H9 (cell line): Measurements from ENCODE around the gene ALX4. TPM values are rescaled to one million over a fixed set of nuclear protein-coding genes. Genes with fewer than 3 reads are reported as not detected.

ENCODE experiments used
- DNase-seq: peaks from one replicate; pipeline ENCODE4 v3.0.0-alpha.2; 2017
- H2AFZ ChIP-seq: one replicate; pipeline ENCODE4 v1.6.1; 2013; ENCODE audit warnings: mild to moderate bottlenecking, low read length, control low read depth, moderate library complexity
- H2AK5ac ChIP-seq: 2 replicates; pipeline ENCODE4 v1.6.1; 2013; ENCODE audit warnings: low read length, control low read depth, mixed read lengths; ENCODE audit not compliant: insufficient read length
- H2BK120ac ChIP-seq: one replicate; pipeline ENCODE4 v1.6.1; 2013; ENCODE audit warnings: low read depth, mild to moderate bottlenecking, low read length, control low read depth, inconsistent platforms; ENCODE audit not compliant: poor library complexity, severe bottlenecking
- H2BK12ac ChIP-seq: 2 replicates; pipeline ENCODE4 v1.6.1; 2013; ENCODE audit warnings: low read length, control low read depth, mixed read lengths, low read depth; ENCODE audit not compliant: insufficient read length
- H2BK15ac ChIP-seq: 2 replicates; pipeline ENCODE4 v1.6.1; 2013; ENCODE audit warnings: low read depth, low read length, control low read depth
- H2BK20ac ChIP-seq: one replicate; pipeline ENCODE4 v1.6.1; 2013; ENCODE audit warnings: low read depth, mild to moderate bottlenecking, low read length, control low read depth, inconsistent platforms; ENCODE audit not compliant: poor library complexity, severe bottlenecking
- H2BK5ac ChIP-seq: 2 replicates; pipeline ENCODE4 v1.6.1; 2013; ENCODE audit warnings: low read length, control low read depth, mixed read lengths; ENCODE audit not compliant: insufficient read length
- H3K14ac ChIP-seq: 2 replicates; pipeline ENCODE4 v1.6.1; 2013; ENCODE audit warnings: low read length, control low read depth; ENCODE audit not compliant: insufficient read depth
- H3K18ac ChIP-seq: 2 replicates; pipeline ENCODE4 v1.6.1; 2013; ENCODE audit warnings: low read depth, mild to moderate bottlenecking, mixed read lengths, low read length, control low read depth; ENCODE audit not compliant: insufficient read length
- H3K23ac ChIP-seq: 2 replicates; pipeline ENCODE4 v1.6.1; 2013; ENCODE audit warnings: low read length, control low read depth, mixed read lengths, low read depth; ENCODE audit not compliant: insufficient read length
- H3K23me2 ChIP-seq: 2 replicates; pipeline ENCODE4 v1.6.1; 2013; ENCODE audit warnings: low read depth, mild to moderate bottlenecking, mixed read lengths, low read length, control low read depth; ENCODE audit not compliant: insufficient read length, poor library complexity, severe bottlenecking
- H3K27ac ChIP-seq: 2 replicates; pipeline ENCODE4 v1.5.1; 2013; ENCODE audit warnings: low read length, control low read depth, mixed read lengths, low read depth; ENCODE audit not compliant: insufficient read length
- H3K27me3 ChIP-seq: 2 replicates; pipeline ENCODE4 v1.6.1; 2013; ENCODE audit warnings: low read length, control low read depth, inconsistent platforms; ENCODE audit not compliant: insufficient read depth
- H3K4ac ChIP-seq: 2 replicates; pipeline ENCODE4 v1.6.1; 2013; ENCODE audit warnings: low read depth, mild to moderate bottlenecking, control low read depth, inconsistent platforms, low read length, moderate library complexity
- H3K4me1 ChIP-seq: 2 replicates; pipeline ENCODE4 v1.6.1; 2013; ENCODE audit warnings: low read length, control low read depth, inconsistent platforms; ENCODE audit not compliant: insufficient read depth
- H3K4me2 ChIP-seq: 2 replicates; pipeline ENCODE4 v1.6.1; 2013; ENCODE audit warnings: low read length, control low read depth, mixed read lengths; ENCODE audit not compliant: insufficient read length, insufficient read depth
- H3K56ac ChIP-seq: 2 replicates; pipeline ENCODE4 v1.6.1; 2013; ENCODE audit warnings: low read depth, mild to moderate bottlenecking, mixed read lengths, low read length, control low read depth; ENCODE audit not compliant: insufficient read length
- H3K79me1 ChIP-seq: 2 replicates; pipeline ENCODE4 v1.6.1; 2013; ENCODE audit warnings: low read depth, mild to moderate bottlenecking, moderate library complexity, low read length, control low read depth, inconsistent platforms; ENCODE audit not compliant: insufficient read depth, poor library complexity, severe bottlenecking
- H3K79me2 ChIP-seq: 2 replicates; pipeline ENCODE4 v1.6.1; 2013; ENCODE audit warnings: low read length, control low read depth, inconsistent platforms; ENCODE audit not compliant: insufficient read depth
- H3K9ac ChIP-seq: 2 replicates; pipeline ENCODE4 v1.6.1; 2013; ENCODE audit warnings: low read length, control low read depth, mixed read lengths; ENCODE audit not compliant: insufficient read length; ENCODE audit errors: extremely low read depth
- H3K9me3 ChIP-seq: one replicate; pipeline ENCODE4 v1.6.1; 2013; ENCODE audit warnings: low read depth, low read length, inconsistent platforms; ENCODE audit not compliant: control insufficient read depth
- H3T11ph ChIP-seq: one replicate; pipeline ENCODE4 v1.6.1; 2013; ENCODE audit warnings: mild to moderate bottlenecking, low read length, control low read depth, inconsistent platforms
- H4K20me1 ChIP-seq: one replicate; pipeline ENCODE4 v1.6.1; 2013; ENCODE audit not compliant: control insufficient read depth, insufficient read length, insufficient read depth
- H4K5ac ChIP-seq: 2 replicates; pipeline ENCODE4 v1.6.1; 2013; ENCODE audit warnings: low read depth, mild to moderate bottlenecking, mixed read lengths, low read length, control low read depth; ENCODE audit not compliant: insufficient read length
- H4K8ac ChIP-seq: replicated peaks from 2 replicates; pipeline ENCODE4 v1.6.1; 2013; ENCODE audit warnings: low read length, control low read depth, mixed read lengths, low read depth; ENCODE audit not compliant: insufficient read length
- H4K91ac ChIP-seq: 2 replicates; pipeline ENCODE4 v1.6.1; 2013; ENCODE audit warnings: low read depth, mild to moderate bottlenecking, moderate library complexity, mixed read lengths, low read length, control low read depth; ENCODE audit not compliant: insufficient read length
- H3K27ac Mint-ChIP-seq, 3 experiments: 2 replicates in 2 of 3; 3 replicates in 1 of 3; pipeline ENCODE4 v1.8.0; 2020 to 2021; ENCODE audit warnings: mixed read lengths in 3 of 3, mild to moderate bottlenecking in 1 of 3, moderate library complexity in 1 of 3
- H3K27me3 Mint-ChIP-seq: 2 replicates; pipeline ENCODE4 v1.8.0; 2021; ENCODE audit warnings: low read depth, mild to moderate bottlenecking, moderate library complexity, mixed read lengths
- H3K36me3 Mint-ChIP-seq, 3 experiments: 2 replicates in 2 of 3; 3 replicates in 1 of 3; pipeline ENCODE4 v1.8.0; 2020 to 2021; ENCODE audit warnings: low read depth in 3 of 3, mixed read lengths in 3 of 3; ENCODE audit not compliant: insufficient read depth in 1 of 3
- H3K4me1 Mint-ChIP-seq, 2 experiments: 2 replicates each; pipeline ENCODE4 v1.8.0; 2020; ENCODE audit warnings: mixed read lengths in 2 of 2
- H3K4me3 Mint-ChIP-seq, 2 experiments: 2 replicates in 1 of 2; 3 replicates in 1 of 2; pipeline ENCODE4 v1.8.0; 2020 to 2021; ENCODE audit warnings: mild to moderate bottlenecking in 2 of 2, mixed read lengths in 2 of 2, moderate library complexity in 1 of 2
- H3K9me3 Mint-ChIP-seq, 2 experiments: 2 replicates in 1 of 2; 3 replicates in 1 of 2; pipeline ENCODE4 v1.8.0; 2020; ENCODE audit warnings: mild to moderate bottlenecking in 2 of 2, mixed read lengths in 2 of 2, moderate library complexity in 1 of 2
- CTCF ChIP-seq: fragments of 200-600 bp; sonication (generic); conservative IDR thresholded peaks from 3 replicates; pipeline ENCODE4 v1.8.0; 2021; ENCODE audit warnings: antibody characterized with exemption, mild to moderate bottlenecking
- WGBS: extraction: QIAGEN DNeasy Blood & Tissue Kit; methylation state at CpG from one replicate; pipeline ENCODE4 v1.1.7; 2013; ENCODE audit warnings: missing lambda C conversion rate, low lambda C conversion rate, mixed read lengths; ENCODE audit not compliant: insufficient read length; ENCODE audit errors: extremely low coverage; 5-methylcytosine and 5-hydroxymethylcytosine counted together
- total RNA-seq: library from RNA; stranded (reverse); gene quantifications from 2 replicates; pipeline ENCODE4 v1.2.1, GENCODE V29; 2021

Gene ALX4
- total RNA-seq, 1 experiment from 2014 or later: not detected

GRCh38 chr11:44212128-44212527, 97.8 kb downstream of the ALX4 start:
- Histone ChIP-seq H2BK12ac (no peak overlapping the region), H3K9me3 (no peaks in the 10 kb centered on the region), H3K56ac (no peak overlapping the region), H3K79me2 (no peaks in the 10 kb centered on the region), H3K9ac (no peak overlapping the region), H2AFZ (no peak overlapping the region), H2BK20ac (no peak overlapping the region), H3K23ac (no peak overlapping the region), H3K4me1 (no peaks in the 10 kb centered on the region), H3T11ph (no peak overlapping the region), H2AK5ac (no peak overlapping the region), H2BK5ac (no peak overlapping the region), H3K27me3 (no peaks in the 10 kb centered on the region), H4K5ac (no peak overlapping the region), H3K27ac (no peak overlapping the region), H2BK15ac (no peak overlapping the region), H3K79me1 (no peaks in the 10 kb centered on the region), H3K14ac (no peak overlapping the region), H3K18ac (no peak overlapping the region), H4K20me1 (no peaks in the 10 kb centered on the region), H3K4me2 (no peak overlapping the region), H4K91ac (no peak overlapping the region), H4K8ac (no peak overlapping the region), H3K4ac (no peak overlapping the region), H2BK120ac (no peak overlapping the region), H3K23me2 (no peaks in the 10 kb centered on the region)
- Mint-ChIP-seq H3K27me3 (no peaks in the 10 kb centered on the region), H3K4me1 (peaks cover 0 to 3% of the 10 kb centered on the region in 2 experiments; a peak in 1 of 4 replicates), H3K27ac (no peak overlapping the region), H3K4me3 (no peak overlapping the region), H3K36me3 (peaks cover 4 to 6% (median 6%) of the 10 kb centered on the region in 3 experiments; a peak in 6 of 7 replicates), H3K9me3 (peaks cover 5% of the 10 kb centered on the region in 2 experiments; a peak in 3 of 5 replicates)
- WGBS: no CpG with 5 or more reads among the region's 6 CpGs
- no peak for TF ChIP-seq CTCF
- no peak for DNase-seq

Other genes with a start within 250 kb of the ALX4 start
- gene ACCS, start 243.9 kb downstream of the ALX4 start, total RNA-seq: 7.5 and 9.1 TPM in 2 replicates
- 42.9 and 45.9 TPM in 2 replicates for gene EXT2, start 214.5 kb downstream of the ALX4 start, total RNA-seq